AG04450 (cell line): Measurements from ENCODE around the gene P2RX2. TPM values are rescaled to one million over a fixed set of nuclear protein-coding genes. Genes with fewer than 3 reads are reported as not detected.

Experiments
- CTCF ChIA-PET: fragments of 300-600, 350-600 bp; formaldehyde crosslinking; extraction: SDS; loops from one replicate; lab custom pipeline; 2022; ENCODE audit warnings: antibody characterized with exemption, inconsistent platforms; lab: Charles Lee
- POLR2A ChIA-PET: fragments of 350-600 bp; formaldehyde crosslinking; extraction: SDS; loops from one replicate; lab custom pipeline; 2021; ENCODE audit warnings: antibody characterized with exemption, inconsistent platforms; lab: Yijun Ruan, JAX
- DNase-seq: peaks from one replicate; pipeline ENCODE4 v3.0.0-alpha.2; 2011; ENCODE audit warnings: low read depth, low spot score
- H3K27ac ChIP-seq: one replicate; pipeline ENCODE4 v1.5.1; 2012; ENCODE audit warnings: low read depth, low read length, control low read depth
- H3K27me3 ChIP-seq: one replicate; pipeline ENCODE4 v1.6.0; 2012; ENCODE audit warnings: low read length; ENCODE audit not compliant: control insufficient read depth, insufficient read depth
- H3K4me3 ChIP-seq: 2 replicates; pipeline ENCODE4 v1.5.1; 2011; ENCODE audit warnings: mild to moderate bottlenecking, low read depth, low read length, control low read depth
- H3K9me3 ChIP-seq: 2 replicates; pipeline ENCODE4 v1.5.1; 2012; ENCODE audit warnings: low read length; ENCODE audit not compliant: control insufficient read depth, insufficient read depth
- polyA plus RNA-seq: library from polyadenylated mRNA; depleted of rRNA; stranded (reverse); fragments of >200 nt; gene quantifications from 2 replicates; pipeline ENCODE4 v1.2.3, GENCODE V29; 2011
- TF ChIP-seq, protein P1 (sequence below): IDR thresholded peaks from 2 replicates; pipeline ENCODE4 v1.5.1; 2011; ENCODE audit warnings: low read depth, low read length, control low read depth, inconsistent platforms

Gene P2RX2
- polyA plus RNA-seq, 1 experiment, result not detected

DNA sequence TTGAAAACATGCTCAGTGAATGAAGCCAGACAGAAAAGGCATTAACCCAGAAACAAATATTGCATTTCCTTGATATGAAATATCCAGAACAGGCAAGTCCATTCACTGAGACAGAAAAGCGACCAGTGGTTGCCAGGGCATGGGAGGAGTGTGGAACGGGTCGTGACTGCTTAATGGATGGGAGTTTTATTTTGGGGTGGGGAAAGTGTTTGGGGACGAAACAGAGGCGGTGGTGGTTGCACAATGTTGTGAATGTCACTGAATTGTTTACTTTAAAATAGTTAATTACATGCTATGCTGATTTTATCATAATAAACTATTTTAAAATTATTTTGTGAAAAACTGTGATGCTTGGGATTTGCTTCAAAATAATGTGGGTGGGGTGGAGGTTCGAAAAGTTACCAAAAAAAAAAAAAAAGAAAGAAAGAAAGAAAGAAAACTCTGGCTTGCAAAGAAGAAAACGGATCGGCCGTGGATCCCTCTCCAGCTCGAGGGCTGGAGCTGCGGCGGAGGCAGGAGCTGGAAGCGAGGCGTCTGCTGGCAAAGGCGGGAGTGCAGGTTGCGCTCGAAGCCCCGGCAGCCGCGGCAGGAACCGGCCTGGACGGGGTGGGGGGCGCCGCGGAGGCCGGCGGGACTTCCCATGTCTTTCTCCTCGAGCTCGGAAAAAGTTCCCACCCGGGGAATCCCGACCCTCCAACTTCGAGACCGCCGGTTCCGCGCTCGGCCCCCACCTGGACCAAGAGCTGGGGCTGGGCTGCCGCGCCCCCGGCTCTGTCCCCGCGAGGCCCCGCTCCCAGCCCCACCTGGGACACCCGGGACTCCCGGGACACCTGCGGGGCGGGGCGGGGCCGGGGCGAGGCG lies 524 bp upstream of the P2RX2 start:
- no peak for DNase-seq
- CTCF ChIA-PET, result interaction anchor here (2.1 to 5.1 kb wide), 3 partner anchors 17 to 203 kb away, joined by 9 to 59 read pairs (median 15); no protein-coding TSS in a partner anchor
- peaks cover 43% of the 10 kb centered on the region for H3K27me3 ChIP-seq

DNA sequence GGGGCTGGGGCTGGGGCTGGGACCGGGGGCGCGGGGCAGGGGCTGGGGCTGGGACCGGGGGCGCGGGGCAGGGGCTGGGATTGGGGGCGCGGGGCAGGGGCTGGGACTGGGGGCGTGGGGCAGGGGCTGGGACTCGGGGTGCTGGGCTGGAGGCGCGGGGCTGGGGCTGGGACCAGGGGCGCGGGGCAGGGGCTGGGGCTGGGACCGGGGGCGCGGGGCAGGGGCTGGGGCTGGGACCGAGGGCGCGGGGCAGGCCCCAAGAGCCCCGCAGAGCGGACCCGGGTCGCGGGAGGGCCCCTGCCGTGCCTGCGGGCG lies 452 bp downstream of the P2RX2 start:
- ChIA-PET CTCF (interaction anchor here (3.1 kb wide), 1 partner anchor 20 kb away, joined by 15 read pairs; no protein-coding TSS in a partner anchor), POLR2A (no interaction called here)
- no peak for DNase-seq
- H3K4me3 ChIP-seq, result no peak overlapping the region
- peaks cover 24% of the 10 kb centered on the region for H3K9me3 ChIP-seq
- TF ChIP-seq, protein P1, sequence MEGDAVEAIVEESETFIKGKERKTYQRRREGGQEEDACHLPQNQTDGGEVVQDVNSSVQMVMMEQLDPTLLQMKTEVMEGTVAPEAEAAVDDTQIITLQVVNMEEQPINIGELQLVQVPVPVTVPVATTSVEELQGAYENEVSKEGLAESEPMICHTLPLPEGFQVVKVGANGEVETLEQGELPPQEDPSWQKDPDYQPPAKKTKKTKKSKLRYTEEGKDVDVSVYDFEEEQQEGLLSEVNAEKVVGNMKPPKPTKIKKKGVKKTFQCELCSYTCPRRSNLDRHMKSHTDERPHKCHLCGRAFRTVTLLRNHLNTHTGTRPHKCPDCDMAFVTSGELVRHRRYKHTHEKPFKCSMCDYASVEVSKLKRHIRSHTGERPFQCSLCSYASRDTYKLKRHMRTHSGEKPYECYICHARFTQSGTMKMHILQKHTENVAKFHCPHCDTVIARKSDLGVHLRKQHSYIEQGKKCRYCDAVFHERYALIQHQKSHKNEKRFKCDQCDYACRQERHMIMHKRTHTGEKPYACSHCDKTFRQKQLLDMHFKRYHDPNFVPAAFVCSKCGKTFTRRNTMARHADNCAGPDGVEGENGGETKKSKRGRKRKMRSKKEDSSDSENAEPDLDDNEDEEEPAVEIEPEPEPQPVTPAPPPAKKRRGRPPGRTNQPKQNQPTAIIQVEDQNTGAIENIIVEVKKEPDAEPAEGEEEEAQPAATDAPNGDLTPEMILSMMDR, result no peak
- peaks cover 43% of the 10 kb centered on the region for H3K27me3 ChIP-seq
- no peak overlapping the region for H3K27ac ChIP-seq

More for the DNA sequence above, 524 bp upstream of the P2RX2 start:
- TF ChIP-seq, protein P1, result no peak
- H3K9me3 ChIP-seq, result peaks cover 24% of the 10 kb centered on the region
- POLR2A ChIA-PET, result interaction anchor here (0.5 kb wide), 1 partner anchor 397 kb away, joined by 15 read pairs; no protein-coding TSS in a partner anchor
- no peak overlapping the region for H3K4me3 ChIP-seq
- H3K27ac ChIP-seq, result no peak overlapping the region

DNA sequence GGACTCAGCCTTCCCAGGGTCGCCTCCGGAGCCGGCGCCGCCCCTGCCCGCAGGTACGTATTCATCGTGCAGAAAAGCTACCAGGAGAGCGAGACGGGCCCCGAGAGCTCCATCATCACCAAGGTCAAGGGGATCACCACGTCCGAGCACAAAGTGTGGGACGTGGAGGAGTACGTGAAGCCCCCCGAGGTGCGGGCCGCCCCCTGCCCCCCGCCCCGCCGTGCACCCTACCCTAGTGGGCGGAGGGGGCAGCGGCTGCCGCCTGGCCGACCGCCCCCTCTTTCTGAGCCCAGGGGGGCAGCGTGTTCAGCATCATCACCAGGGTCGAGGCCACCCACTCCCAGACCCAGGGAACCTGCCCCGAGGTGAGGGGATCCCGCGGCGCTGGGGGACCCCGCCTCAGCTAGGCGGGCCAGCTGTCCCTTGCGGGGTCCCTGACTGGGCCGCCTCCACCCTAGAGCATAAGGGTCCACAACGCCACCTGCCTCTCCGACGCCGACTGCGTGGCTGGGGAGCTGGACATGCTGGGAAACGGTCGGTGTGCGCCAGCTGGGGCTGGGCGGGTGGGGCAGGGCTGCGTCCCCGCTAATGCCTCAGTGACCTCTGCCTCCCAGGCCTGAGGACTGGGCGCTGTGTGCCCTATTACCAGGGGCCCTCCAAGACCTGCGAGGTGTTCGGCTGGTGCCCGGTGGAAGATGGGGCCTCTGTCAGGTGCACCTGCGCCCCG lies 973 bp downstream of the P2RX2 start:
- ChIA-PET CTCF (interaction anchor here (3.1 kb wide), 1 partner anchor 19 kb away, joined by 15 read pairs; no protein-coding TSS in a partner anchor), POLR2A (no interaction called here)
- Histone ChIP-seq H3K27ac (no peak overlapping the region), H3K9me3 (peaks cover 24% of the 10 kb centered on the region), H3K27me3 (peaks cover 40% of the 10 kb centered on the region), H3K4me3 (no peak overlapping the region)
- no peak for DNase-seq
- TF ChIP-seq, protein P1, result no peak

DNA sequence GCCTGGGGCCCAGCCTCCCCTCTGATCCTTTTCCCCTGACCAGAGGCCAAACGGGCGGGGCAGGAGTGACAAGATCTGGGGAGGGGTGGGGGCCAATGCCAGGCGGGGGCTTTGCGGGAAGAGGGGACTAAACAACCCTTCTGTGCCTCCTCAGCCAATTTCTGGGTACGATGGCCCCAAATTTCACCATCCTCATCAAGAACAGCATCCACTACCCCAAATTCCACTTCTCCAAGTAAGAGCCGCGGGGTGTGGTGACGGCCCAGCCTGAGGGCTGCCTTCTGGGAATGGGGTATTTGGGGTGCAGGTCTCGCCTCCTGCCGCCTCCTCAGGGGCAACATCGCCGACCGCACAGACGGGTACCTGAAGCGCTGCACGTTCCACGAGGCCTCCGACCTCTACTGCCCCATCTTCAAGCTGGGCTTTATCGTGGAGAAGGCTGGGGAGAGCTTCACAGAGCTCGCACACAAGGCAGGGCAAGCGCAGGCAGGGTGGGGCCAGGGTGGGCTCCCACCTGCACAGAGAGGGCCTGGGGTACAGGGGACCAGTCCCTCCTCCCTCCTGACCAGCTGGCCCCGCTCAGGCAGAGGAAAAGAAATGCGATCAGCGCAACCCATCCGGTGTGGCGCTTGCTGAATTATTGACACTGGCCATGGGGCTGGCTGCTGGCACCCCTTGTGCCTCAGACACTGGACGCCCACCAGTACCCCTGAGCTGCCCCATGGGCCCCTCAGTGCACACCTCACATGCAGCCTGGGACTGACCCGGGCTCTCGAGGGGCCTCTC lies 1.7 kb downstream of the P2RX2 start:
- Histone ChIP-seq H3K27ac (no peak overlapping the region), H3K27me3 (peaks cover 40% of the 10 kb centered on the region), H3K4me3 (no peak overlapping the region), H3K9me3 (peaks cover 24% of the 10 kb centered on the region)
- ChIA-PET CTCF (interaction anchor here (2.9 kb wide), 1 partner anchor 18 kb away, joined by 9 read pairs; no protein-coding TSS in a partner anchor), POLR2A (no interaction called here)
- TF ChIP-seq, protein P1, result no peak
- no peak for DNase-seq
